Natural killer cell treated with Interleukin-12 subunit alpha and Interleukin-12 subunit beta and Interleukin-15 and Interleukin-18, amount 100 ng/mL, for 72 hours (primary cell): Measurements from ENCODE around the gene SCNN1A. TPM values are rescaled to one million over a fixed set of nuclear protein-coding genes. Genes with fewer than 3 reads are reported as not detected.

ENCODE experiments used
- ATAC-seq, 2 donors: fragments of 150-1000 bp; cut with Tn5 transposase in 1 of 2; sonication (Bioruptor Pico), chemical (Tn5 transposase) in 1 of 2; 2 replicates each; pipeline ENCODE4 v1.10.0; 2021
- DNase-seq: peaks from one replicate; pipeline ENCODE4 v3.0.0; 2022; ENCODE audit warnings: low spot score
- H3K27ac Mint-ChIP-seq, 2 donors: 1 replicate in 1 of 2; 2 replicates in 1 of 2; pipeline ENCODE4 v1.8.0; 2022; ENCODE audit warnings: mixed read lengths in 2 of 2, mild to moderate bottlenecking in 1 of 2, moderate library complexity in 1 of 2
- H3K27me3 Mint-ChIP-seq, 2 donors: 1 replicate in 1 of 2; 2 replicates in 1 of 2; pipeline ENCODE4 v1.8.0; 2022; ENCODE audit warnings: mixed read lengths in 2 of 2
- H3K36me3 Mint-ChIP-seq: one replicate; pipeline ENCODE4 v1.8.0; 2022; ENCODE audit warnings: mixed read lengths
- H3K4me1 Mint-ChIP-seq, 2 donors: 1 replicate in 1 of 2; 2 replicates in 1 of 2; pipeline ENCODE4 v1.8.0; 2022; ENCODE audit warnings: low read depth in 2 of 2, mixed read lengths in 2 of 2, mild to moderate bottlenecking in 1 of 2
- H3K4me3 Mint-ChIP-seq: one replicate; pipeline ENCODE4 v1.8.0; 2022; ENCODE audit warnings: mixed read lengths
- H3K9me3 Mint-ChIP-seq: 2 replicates; pipeline ENCODE4 v1.8.0; 2022; ENCODE audit warnings: mixed read lengths
- total RNA-seq, 2 donors: library from RNA; stranded (reverse); gene quantifications; one replicate each; pipeline ENCODE4 v1.2.3, GENCODE V29; 2022

SCNN1A gene
- not detected for total RNA-seq

GRCh38 chr12:6375269-6376078 is at the start of gene SCNN1A:
SCNN1A (minus strand) TSS chr12:6375563; CDS start chr12:6374783, 780 bp downstream.
- Mint-ChIP-seq H3K27ac (peak within 1 kb of the TSS in 1 of 2 donors; percentile 74), H3K4me1 (peaks cover 21 to 30% of the 10 kb centered on the region in 2 donors), H3K36me3 (no peaks in the 10 kb centered on the region), H3K4me3 (peak within 1 kb of the TSS; percentile 26), H3K9me3 (no peaks in the 10 kb centered on the region), H3K27me3 (no peaks in the 10 kb centered on the region)
- DNase-seq (no peak), ATAC-seq (no peak)

- H3K27me3 Mint-ChIP-seq: no peaks in the 10 kb centered on the region
- no peak overlapping the region for H3K27ac Mint-ChIP-seq
- H3K4me3 Mint-ChIP-seq: no peak overlapping the region
- ATAC-seq (no peak), DNase-seq (no peak)
- no peaks in the 10 kb centered on the region for H3K9me3 Mint-ChIP-seq
- peaks cover 16 to 26% of the 10 kb centered on the region in 2 donors for H3K4me1 Mint-ChIP-seq
- H3K36me3 Mint-ChIP-seq: no peaks in the 10 kb centered on the region
These were observed 49.5 kb upstream of the SCNN1A start for GRCh38 chr12:6424866-6425265.

GRCh38 chr12:6424008-6424347 is 48.6 kb upstream of the SCNN1A start:
- ATAC-seq (no peak), DNase-seq (no peak)
- Mint-ChIP-seq H3K27me3 (no peaks in the 10 kb centered on the region), H3K4me1 (peaks cover 16 to 26% of the 10 kb centered on the region in 2 donors), H3K27ac (peak overlapping the region in 1 of 2 donors; percentile 65), H3K36me3 (no peaks in the 10 kb centered on the region), H3K9me3 (no peaks in the 10 kb centered on the region), H3K4me3 (no peak overlapping the region)

GRCh38 chr12:6423267-6424007 is 48.1 kb upstream of the SCNN1A start:
- Mint-ChIP-seq H3K4me1 (peaks cover 16 to 26% of the 10 kb centered on the region in 2 donors), H3K36me3 (no peaks in the 10 kb centered on the region), H3K4me3 (no peak overlapping the region), H3K27me3 (no peaks in the 10 kb centered on the region), H3K27ac (peak overlapping the region in 1 of 2 donors; percentile 65), H3K9me3 (no peaks in the 10 kb centered on the region)
- ATAC-seq: peak; percentile 88 to 94
- peak; percentile 77 for DNase-seq

- ATAC-seq: no peak
- Mint-ChIP-seq H3K4me3 (no peak overlapping the region), H3K27me3 (peaks cover 0 to 2% of the 10 kb centered on the region in 2 donors), H3K36me3 (no peaks in the 10 kb centered on the region), H3K9me3 (no peaks in the 10 kb centered on the region), H3K4me1 (peaks cover 14 to 17% of the 10 kb centered on the region in 2 donors), H3K27ac (no peak overlapping the region)
- DNase-seq: no peak
These were observed 45.0 kb upstream of the SCNN1A start for GRCh38 chr12:6420364-6420763.

GRCh38 chr12:6418796-6419195 is 43.4 kb upstream of the SCNN1A start:
- ATAC-seq (no peak), DNase-seq (no peak)
- Mint-ChIP-seq H3K36me3 (no peaks in the 10 kb centered on the region), H3K27ac (no peak overlapping the region), H3K27me3 (peaks cover 0 to 2% of the 10 kb centered on the region in 2 donors), H3K9me3 (no peaks in the 10 kb centered on the region), H3K4me3 (no peak overlapping the region), H3K4me1 (peaks cover 14 to 21% of the 10 kb centered on the region in 2 donors)

- Mint-ChIP-seq H3K36me3 (no peaks in the 10 kb centered on the region), H3K27ac (peak overlapping the region; percentile 6 to 75), H3K9me3 (no peaks in the 10 kb centered on the region), H3K27me3 (peaks cover 0 to 2% of the 10 kb centered on the region in 2 donors), H3K4me1 (peaks cover 10 to 16% of the 10 kb centered on the region in 2 donors), H3K4me3 (peak overlapping the region; percentile 28)
- peak; percentile 87 to 92 for ATAC-seq
- DNase-seq: peak; percentile 65
These were observed 41.2 kb upstream of the SCNN1A start for GRCh38 chr12:6416596-6416995.

GRCh38 chr12:6407236-6407954 is 32.0 kb upstream of the SCNN1A start:
- Mint-ChIP-seq H3K9me3 (no peaks in the 10 kb centered on the region), H3K36me3 (no peaks in the 10 kb centered on the region), H3K27ac (no peak overlapping the region), H3K4me3 (no peak overlapping the region), H3K4me1 (no peaks in the 10 kb centered on the region), H3K27me3 (no peaks in the 10 kb centered on the region)
- DNase-seq (no peak), ATAC-seq (no peak)

GRCh38 chr12:6405963-6406362 is 30.6 kb upstream of the SCNN1A start:
- no peak overlapping the region for H3K27ac Mint-ChIP-seq
- ATAC-seq: no peak

GRCh38 chr12:6404390-6404789 is 29.0 kb upstream of the SCNN1A start:
- H3K27ac Mint-ChIP-seq: no peak overlapping the region
- H3K4me3 Mint-ChIP-seq: no peak overlapping the region
- H3K36me3 Mint-ChIP-seq: no peaks in the 10 kb centered on the region
- DNase-seq (no peak), ATAC-seq (no peak)
- H3K4me1 Mint-ChIP-seq: no peaks in the 10 kb centered on the region
- no peaks in the 10 kb centered on the region for H3K9me3 Mint-ChIP-seq
- no peaks in the 10 kb centered on the region for H3K27me3 Mint-ChIP-seq

More at GRCh38 chr12:6405963-6406362, 30.6 kb upstream of the SCNN1A start:
- no peaks in the 10 kb centered on the region for H3K9me3 Mint-ChIP-seq
- no peaks in the 10 kb centered on the region for H3K36me3 Mint-ChIP-seq
- no peak overlapping the region for H3K4me3 Mint-ChIP-seq
- DNase-seq: no peak
- H3K4me1 Mint-ChIP-seq: no peaks in the 10 kb centered on the region
- no peaks in the 10 kb centered on the region for H3K27me3 Mint-ChIP-seq

- Mint-ChIP-seq H3K36me3 (no peaks in the 10 kb centered on the region), H3K4me3 (no peak overlapping the region), H3K27ac (no peak overlapping the region), H3K4me1 (no peaks in the 10 kb centered on the region), H3K9me3 (no peaks in the 10 kb centered on the region), H3K27me3 (no peaks in the 10 kb centered on the region)
- DNase-seq (no peak), ATAC-seq (no peak)
These were observed 24.7 kb upstream of the SCNN1A start for GRCh38 chr12:6399884-6400644.

- DNase-seq (no peak), ATAC-seq (no peak)
- Mint-ChIP-seq H3K27ac (no peak overlapping the region), H3K9me3 (no peaks in the 10 kb centered on the region), H3K4me1 (no peaks in the 10 kb centered on the region), H3K27me3 (no peaks in the 10 kb centered on the region), H3K36me3 (no peaks in the 10 kb centered on the region), H3K4me3 (no peak overlapping the region)
These were observed 20.7 kb upstream of the SCNN1A start for GRCh38 chr12:6396031-6396430.

GRCh38 chr12:6394398-6394797 is 19.0 kb upstream of the SCNN1A start:
- Mint-ChIP-seq H3K4me3 (no peak overlapping the region), H3K36me3 (no peaks in the 10 kb centered on the region), H3K27ac (no peak overlapping the region), H3K4me1 (no peaks in the 10 kb centered on the region), H3K27me3 (no peaks in the 10 kb centered on the region), H3K9me3 (no peaks in the 10 kb centered on the region)
- ATAC-seq: no peak
- DNase-seq: no peak
